HepG2 (cell line): ENCODE results near the gene FRMD1. TPM values are rescaled to one million over a fixed set of nuclear protein-coding genes. Genes with fewer than 3 reads are reported as not detected.

Source experiments
- ATAC-seq: fragments of 200-7000 bp; cut with Tn5 transposase; 3 replicates; pipeline ENCODE4 v1.9.1; 2020; ENCODE audit warnings: mild to moderate bottlenecking, moderate library complexity
- BruUV-seq: library from RNA; stranded (reverse); fragments of 400-500 nt; replicated peaks from 2 replicates; lab custom pipeline; 2021; lab: Mats Ljungman, UMichigan
- CTCF ChIA-PET: fragments of 300-600 bp; formaldehyde crosslinking; extraction: SDS; loops from one replicate; lab custom pipeline; 2021; ENCODE audit warnings: low total read pairs, inconsistent platforms, low intra/inter-chr PET ratio; lab: Yijun Ruan, JAX
- POLR2A ChIA-PET: fragments of 350-600 bp; sonication (Branson Sonifier 250); formaldehyde crosslinking; loops from one replicate; lab custom pipeline; 2020; ENCODE audit warnings: antibody characterized with exemption, inconsistent platforms; lab: Yijun Ruan, JAX
- DNase-seq: peaks from one replicate; pipeline ENCODE4 v3.0.0-alpha.2; 2015; ENCODE audit warnings: low spot score
- FAIRE-seq: peaks from 3 replicates; lab custom pipeline; 2011; peaks lifted over from hg19 to GRCh38; lab: Jason Lieb, UNC
- H2AFZ ChIP-seq: one replicate; pipeline ENCODE4 v1.6.1; 2011; ENCODE audit warnings: low read length, inconsistent platforms
- H3K27ac ChIP-seq: fragments of 300-600 bp; 3 replicates; pipeline ENCODE4 v1.8.0; 2011; ENCODE audit warnings: mixed run types, mild to moderate bottlenecking, mixed read lengths, low read length, inconsistent platforms; ENCODE audit not compliant: insufficient read depth; ENCODE audit errors: extremely low read length
- H3K27me3 ChIP-seq, 2 experiments: fragments of 200-600 bp in 1 of 2; 2 replicates in 1 of 2; 3 replicates in 1 of 2; pipeline versions ENCODE4 v1.6.0 to v1.8.0; 2011; ENCODE audit warnings: low read length in 2 of 2, mild to moderate bottlenecking in 2 of 2, moderate library complexity in 2 of 2, inconsistent platforms in 1 of 2; ENCODE audit not compliant: insufficient read depth in 2 of 2, control insufficient read depth in 1 of 2
- H3K36me3 ChIP-seq, 2 experiments: fragments of 200-600 bp in 1 of 2; replicated peaks in 1 of 2; 2 replicates in 1 of 2; 3 replicates in 1 of 2; pipeline versions ENCODE4 v1.5.1 to v1.8.0; 2011; ENCODE audit warnings: low read length in 2 of 2, inconsistent platforms in 1 of 2; ENCODE audit not compliant: insufficient read depth in 2 of 2, control insufficient read depth in 1 of 2
- H3K4me1 ChIP-seq: 2 replicates; pipeline ENCODE4 v1.5.1; 2012; ENCODE audit warnings: low read length, inconsistent platforms; ENCODE audit not compliant: insufficient read depth
- H3K4me2 ChIP-seq: 2 replicates; pipeline ENCODE4 v1.6.0; 2011; ENCODE audit warnings: low read depth, low read length, inconsistent platforms
- H3K4me3 ChIP-seq, 3 experiments: fragments of 200-600 bp in 1 of 3; sonication (generic), shearing (Covaris generic) in 1 of 3; replicated peaks in 1 of 3; 2 replicates each; pipeline ENCODE4 v1.5.1; 2011 to 2016; ENCODE audit warnings: low read length in 3 of 3, inconsistent platforms in 2 of 3, low read depth in 2 of 3, mild to moderate bottlenecking in 2 of 3, control low read depth in 1 of 3, mixed read lengths in 1 of 3; ENCODE audit not compliant: insufficient read depth in 1 of 3
- H3K79me2 ChIP-seq: one replicate; pipeline ENCODE4 v1.6.1; 2011; ENCODE audit warnings: low read length, inconsistent platforms; ENCODE audit not compliant: insufficient read depth
- H3K9ac ChIP-seq: 2 replicates; pipeline ENCODE4 v1.6.0; 2011; ENCODE audit warnings: mild to moderate bottlenecking, low read depth, low read length, inconsistent platforms; ENCODE audit not compliant: insufficient read depth
- H3K9me3 ChIP-seq: 2 replicates; pipeline ENCODE4 v1.5.1; 2012; ENCODE audit warnings: mild to moderate bottlenecking, low read length
- H4K20me1 ChIP-seq: 2 replicates; pipeline ENCODE4 v1.6.0; 2011; ENCODE audit warnings: inconsistent platforms, mild to moderate bottlenecking, low read length, moderate library complexity; ENCODE audit not compliant: insufficient read depth
- ATF1 ChIP-seq: IDR thresholded peaks from 2 replicates; pipeline ENCODE4 v1.6.1; 2016; ENCODE audit warnings: mild to moderate bottlenecking, control low read depth
- CENPT ChIP-seq: sonication (generic); formaldehyde crosslinking; IDR thresholded peaks from 2 replicates; pipeline ENCODE4 v1.8.0; 2022; ENCODE audit warnings: low read depth, mild to moderate bottlenecking, moderate library complexity, missing genetic modification reagents
- FOXO1 ChIP-seq: sonication (generic); formaldehyde crosslinking; IDR thresholded peaks from 2 replicates; pipeline ENCODE4 v1.4.0; 2020; ENCODE audit warnings: missing genetic modification reagents
- GATAD1 ChIP-seq: IDR thresholded peaks from 2 replicates; pipeline ENCODE4 v1.6.1; 2016; ENCODE audit warnings: missing genetic modification reagents, missing compliant biosample characterization
- MIXL1 ChIP-seq: IDR thresholded peaks from 2 replicates; pipeline ENCODE4 v1.6.1; 2016
- NCOA5 ChIP-seq: sonication (generic); formaldehyde crosslinking; IDR thresholded peaks from 2 replicates; pipeline ENCODE4 v1.4.0; 2020; ENCODE audit warnings: missing genetic modification reagents
- PAF1 ChIP-seq: IDR thresholded peaks from 2 replicates; pipeline ENCODE4 v1.6.1; 2016; ENCODE audit warnings: missing genetic modification reagents, missing compliant biosample characterization
- SOX6 ChIP-seq, 2 experiments: fragments of 450-650 bp in 1 of 2; sonication (generic) in 1 of 2; formaldehyde crosslinking in 1 of 2; IDR thresholded peaks; 2 replicates each; pipeline versions ENCODE4 v1.4.0 to v1.6.1; 2017 to 2020; ENCODE audit warnings: antibody characterized with exemption in 1 of 2, mild to moderate bottlenecking in 1 of 2, missing genetic modification reagents in 1 of 2
- U2AF1 ChIP-seq: fragments of 200-400 bp; formaldehyde crosslinking; optimal IDR thresholded peaks from 2 replicates; pipeline ENCODE3; 2017; ENCODE audit warnings: mild to moderate bottlenecking, low read depth, low read length
- ZFP36L1 ChIP-seq: sonication (generic); formaldehyde crosslinking; IDR thresholded peaks from 2 replicates; pipeline ENCODE4 v1.8.0; 2022; ENCODE audit warnings: mild to moderate bottlenecking, missing genetic modification reagents, moderate library complexity
- ZNF256 ChIP-seq: sonication (generic); formaldehyde crosslinking; conservative IDR thresholded peaks from 2 replicates; pipeline ENCODE4 v1.4.0; 2020; ENCODE audit warnings: missing genetic modification reagents
- ZNF605 ChIP-seq: sonication (generic); formaldehyde crosslinking; IDR thresholded peaks from 2 replicates; pipeline ENCODE4 v1.8.0; 2022; ENCODE audit warnings: mild to moderate bottlenecking, missing genetic modification reagents
- ZNF790 ChIP-seq: sonication (generic); formaldehyde crosslinking; IDR thresholded peaks from 2 replicates; pipeline ENCODE4 v1.8.0; 2022; ENCODE audit warnings: missing genetic modification reagents, mild to moderate bottlenecking, borderline replicate concordance
- WGBS: methylation state at CpG from one replicate; pipeline ENCODE4 v1.1.6; 2017; ENCODE audit warnings: low lambda C conversion rate; 5-methylcytosine and 5-hydroxymethylcytosine counted together
- in situ Hi-C: cut with HindIII; loops from 2 replicates; pipeline ENCODE4 v1.10.0; 2017; ENCODE audit warnings: low pct_unique_long_range_greater_than_20kb; ENCODE audit not compliant: extremely low pct_ligation_motif_present
- intact Hi-C: fragments of 100-400 bp; cut with micrococcal nuclease; formaldehyde crosslinking; loops from one replicate; pipeline ENCODE4 v1.10.0; 2022; ENCODE audit not compliant: unreplicated experiment
- polyA plus RNA-seq, 8 experiments: library from polyadenylated mRNA; depleted of rRNA in 3 of 8; stranded (reverse) in 7 of 8; unstranded in 1 of 8; fragments of >200 nt; fragmentation: Illumina TruSeq in 4 of 8; extraction: Trizol in 4 of 8; gene quantifications; 2 replicates each; pipeline versions ENCODE4 v1.2.1 to v1.2.3, GENCODE V29; 2011 to 2016; ENCODE audit warnings: low read depth in 4 of 8, missing spikeins in 1 of 8, mixed read lengths in 1 of 8; ENCODE audit not compliant: insufficient read depth in 1 of 8
- total RNA-seq, 5 experiments: library from RNA; depleted of rRNA; stranded (reverse); fragments of >200 nt; fragmentation: Illumina TruSeq; extraction: Trizol; gene quantifications; 2 replicates each; pipeline ENCODE4 v1.2.3, GENCODE V29; 2016; ENCODE audit warnings: low read depth in 1 of 5
- TF ChIP-seq, protein P1 (sequence below): IDR thresholded peaks from 2 replicates; pipeline ENCODE4 v1.4.0; 2020; ENCODE audit warnings: mild to moderate bottlenecking, missing genetic modification reagents
- TF ChIP-seq, protein P2 (sequence below): sonication (generic); formaldehyde crosslinking; IDR thresholded peaks from 2 replicates; pipeline ENCODE4 v1.4.0; 2020; ENCODE audit warnings: missing genetic modification reagents, borderline replicate concordance
- TF ChIP-seq, protein P3 (sequence below): sonication (generic); formaldehyde crosslinking; IDR thresholded peaks from 2 replicates; pipeline ENCODE4 v1.5.1; 2020; ENCODE audit warnings: mild to moderate bottlenecking, moderate library complexity, missing genetic modification reagents

FRMD1 gene
- total and polyA plus RNA-seq, 2 of the 13 experiments (the other 11 are each of a cell fraction or from before 2014, with no cell fraction given), result 0.01 TPM; not detected in 1

DNA sequence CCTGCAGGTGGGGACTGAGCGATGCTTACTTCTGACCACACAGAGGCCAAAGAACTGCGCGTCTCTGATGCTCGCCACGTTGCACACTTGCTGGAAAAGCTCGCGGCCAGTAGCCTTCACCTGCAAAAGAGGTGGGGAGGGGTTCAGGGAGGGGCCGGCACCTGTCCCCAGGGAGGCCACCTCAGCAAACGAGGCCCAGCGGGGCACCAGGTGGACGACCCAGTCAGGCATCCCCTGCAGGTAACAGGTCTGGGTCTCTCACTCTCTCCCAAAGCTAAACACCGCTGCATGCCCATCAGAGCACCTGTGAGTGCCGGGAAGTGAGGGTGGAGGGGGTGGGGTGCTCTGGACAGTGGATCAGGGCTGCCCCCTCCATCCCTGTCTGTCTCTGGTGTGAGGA lies 3.8 kb downstream of the FRMD1 start:
- H3K9ac ChIP-seq, result no peak overlapping the region
- WGBS, result 54% methylated on average over 11 of the region's 13 CpGs
- in situ Hi-C loops, result no loop called here
- no peaks in the 10 kb centered on the region for H3K36me3 ChIP-seq
- POLR2A ChIA-PET, result no interaction called here
- no peak overlapping the region for H3K4me2 ChIP-seq
- H3K27me3 ChIP-seq, result peaks cover 5 to 52% of the 10 kb centered on the region in 2 experiments
- BruUV-seq, result no TSS peak
- H3K4me1 ChIP-seq, result peaks cover 14% of the 10 kb centered on the region
- no peak overlapping the region for H3K4me3 ChIP-seq
- H4K20me1 ChIP-seq, result no peaks in the 10 kb centered on the region; the same call in 1 of the 2 replicates
- H3K79me2 ChIP-seq, result no peaks in the 10 kb centered on the region
- no peak for DNase-seq
- CTCF ChIA-PET, result no interaction called here
- no peak for FAIRE-seq
- TF ChIP-seq, protein P1, sequence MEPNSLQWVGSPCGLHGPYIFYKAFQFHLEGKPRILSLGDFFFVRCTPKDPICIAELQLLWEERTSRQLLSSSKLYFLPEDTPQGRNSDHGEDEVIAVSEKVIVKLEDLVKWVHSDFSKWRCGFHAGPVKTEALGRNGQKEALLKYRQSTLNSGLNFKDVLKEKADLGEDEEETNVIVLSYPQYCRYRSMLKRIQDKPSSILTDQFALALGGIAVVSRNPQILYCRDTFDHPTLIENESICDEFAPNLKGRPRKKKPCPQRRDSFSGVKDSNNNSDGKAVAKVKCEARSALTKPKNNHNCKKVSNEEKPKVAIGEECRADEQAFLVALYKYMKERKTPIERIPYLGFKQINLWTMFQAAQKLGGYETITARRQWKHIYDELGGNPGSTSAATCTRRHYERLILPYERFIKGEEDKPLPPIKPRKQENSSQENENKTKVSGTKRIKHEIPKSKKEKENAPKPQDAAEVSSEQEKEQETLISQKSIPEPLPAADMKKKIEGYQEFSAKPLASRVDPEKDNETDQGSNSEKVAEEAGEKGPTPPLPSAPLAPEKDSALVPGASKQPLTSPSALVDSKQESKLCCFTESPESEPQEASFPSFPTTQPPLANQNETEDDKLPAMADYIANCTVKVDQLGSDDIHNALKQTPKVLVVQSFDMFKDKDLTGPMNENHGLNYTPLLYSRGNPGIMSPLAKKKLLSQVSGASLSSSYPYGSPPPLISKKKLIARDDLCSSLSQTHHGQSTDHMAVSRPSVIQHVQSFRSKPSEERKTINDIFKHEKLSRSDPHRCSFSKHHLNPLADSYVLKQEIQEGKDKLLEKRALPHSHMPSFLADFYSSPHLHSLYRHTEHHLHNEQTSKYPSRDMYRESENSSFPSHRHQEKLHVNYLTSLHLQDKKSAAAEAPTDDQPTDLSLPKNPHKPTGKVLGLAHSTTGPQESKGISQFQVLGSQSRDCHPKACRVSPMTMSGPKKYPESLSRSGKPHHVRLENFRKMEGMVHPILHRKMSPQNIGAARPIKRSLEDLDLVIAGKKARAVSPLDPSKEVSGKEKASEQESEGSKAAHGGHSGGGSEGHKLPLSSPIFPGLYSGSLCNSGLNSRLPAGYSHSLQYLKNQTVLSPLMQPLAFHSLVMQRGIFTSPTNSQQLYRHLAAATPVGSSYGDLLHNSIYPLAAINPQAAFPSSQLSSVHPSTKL (CRISPR knock-in tag), result no peak
- TF ChIP-seq CENPT (CRISPR knock-in tag), result no peak
- TF ChIP-seq ZNF605, result no peak
- no peak for TF ChIP-seq ATF1 (CRISPR knock-in tag)
- TF ChIP-seq FOXO1 (CRISPR knock-in tag), result no peak
- no peak for TF ChIP-seq SOX6 (IDR thresholded peaks at IDR 0.05)
- no peak for TF ChIP-seq SOX6 (CRISPR knock-in tag; IDR thresholded peaks at IDR 0.05)
- TF ChIP-seq, protein P2, sequence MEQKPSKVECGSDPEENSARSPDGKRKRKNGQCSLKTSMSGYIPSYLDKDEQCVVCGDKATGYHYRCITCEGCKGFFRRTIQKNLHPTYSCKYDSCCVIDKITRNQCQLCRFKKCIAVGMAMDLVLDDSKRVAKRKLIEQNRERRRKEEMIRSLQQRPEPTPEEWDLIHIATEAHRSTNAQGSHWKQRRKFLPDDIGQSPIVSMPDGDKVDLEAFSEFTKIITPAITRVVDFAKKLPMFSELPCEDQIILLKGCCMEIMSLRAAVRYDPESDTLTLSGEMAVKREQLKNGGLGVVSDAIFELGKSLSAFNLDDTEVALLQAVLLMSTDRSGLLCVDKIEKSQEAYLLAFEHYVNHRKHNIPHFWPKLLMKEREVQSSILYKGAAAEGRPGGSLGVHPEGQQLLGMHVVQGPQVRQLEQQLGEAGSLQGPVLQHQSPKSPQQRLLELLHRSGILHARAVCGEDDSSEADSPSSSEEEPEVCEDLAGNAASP (CRISPR knock-in tag), result no peak
- TF ChIP-seq, protein P3, sequence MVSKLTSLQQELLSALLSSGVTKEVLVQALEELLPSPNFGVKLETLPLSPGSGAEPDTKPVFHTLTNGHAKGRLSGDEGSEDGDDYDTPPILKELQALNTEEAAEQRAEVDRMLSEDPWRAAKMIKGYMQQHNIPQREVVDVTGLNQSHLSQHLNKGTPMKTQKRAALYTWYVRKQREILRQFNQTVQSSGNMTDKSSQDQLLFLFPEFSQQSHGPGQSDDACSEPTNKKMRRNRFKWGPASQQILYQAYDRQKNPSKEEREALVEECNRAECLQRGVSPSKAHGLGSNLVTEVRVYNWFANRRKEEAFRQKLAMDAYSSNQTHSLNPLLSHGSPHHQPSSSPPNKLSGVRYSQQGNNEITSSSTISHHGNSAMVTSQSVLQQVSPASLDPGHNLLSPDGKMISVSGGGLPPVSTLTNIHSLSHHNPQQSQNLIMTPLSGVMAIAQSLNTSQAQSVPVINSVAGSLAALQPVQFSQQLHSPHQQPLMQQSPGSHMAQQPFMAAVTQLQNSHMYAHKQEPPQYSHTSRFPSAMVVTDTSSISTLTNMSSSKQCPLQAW, result no peak
- no peak for TF ChIP-seq GATAD1 (CRISPR knock-in tag)
- no peak for TF ChIP-seq U2AF1
- no peak for TF ChIP-seq MIXL1 (CRISPR knock-in tag)
- no peak for TF ChIP-seq NCOA5
- no peak for TF ChIP-seq ZNF790 (CRISPR knock-in tag)
- TF ChIP-seq ZFP36L1, result no peak
- TF ChIP-seq PAF1, result no peak
- no peak for TF ChIP-seq ZNF256 (CRISPR knock-in tag)
- no peaks in the 10 kb centered on the region for H3K9me3 ChIP-seq
- no peak overlapping the region for H3K27ac ChIP-seq
- no peak overlapping the region for H2AFZ ChIP-seq
- no peak for ATAC-seq
- intact Hi-C loops, result no loop called here
